K562 (cell line): ENCODE results near the gene STAU1. TPM values are rescaled to one million over a fixed set of nuclear protein-coding genes. Genes with fewer than 3 reads are reported as not detected.
A peak's percentile ranks its signal among the peaks of the same experiment; 100 is the strongest.
"Not testable (repeated sequence)": the region's sequence is repeated elsewhere in the genome, so short reads cannot be mapped to it uniquely, and the experiment has no call there.

Experiments used
- ATAC-seq: fragments of 200-7000 bp; cut with Tn5 transposase; 3 replicates; pipeline ENCODE4 v1.9.1; 2020; ENCODE audit warnings: moderate library complexity
- BruUV-seq: library from RNA; stranded (reverse); fragments of 400-500 nt; replicated peaks from 2 replicates; lab custom pipeline; 2021; lab: Mats Ljungman, UMichigan
- CTCF ChIA-PET: fragments of 300-600 bp; formaldehyde crosslinking; extraction: SDS; loops from one replicate; lab custom pipeline; 2021; ENCODE audit warnings: low intra/inter-chr PET ratio; lab: Yijun Ruan, JAX
- POLR2A ChIA-PET: fragments of 300-600, 350-650 bp; sonication (Branson Sonifier 250); formaldehyde crosslinking; extraction: SDS; loops from one replicate; lab custom pipeline; 2021; ENCODE audit warnings: antibody characterized with exemption, inconsistent platforms; lab: Yijun Ruan, JAX
- DNase-seq, 4 experiments: peaks; one replicate each; pipeline versions ENCODE4 v3.0.0 to v3.0.0-alpha.2; 2011 to 2018; ENCODE audit warnings: low spot score in 3 of 4, mixed read lengths in 3 of 4; ENCODE audit errors: extremely low read depth in 1 of 4
- FAIRE-seq: peaks from 2 replicates; lab custom pipeline; 2011; peaks lifted over from hg19 to GRCh38; lab: Jason Lieb, UNC
- H2AFZ ChIP-seq: 2 replicates; pipeline ENCODE4 v1.6.0; 2011; ENCODE audit warnings: low read depth, low read length, control low read depth, inconsistent platforms
- H3K27ac ChIP-seq: fragments of 200-600 bp; 3 replicates; pipeline ENCODE4 v1.8.0; 2011; ENCODE audit warnings: low read depth, mild to moderate bottlenecking, control low read depth, inconsistent platforms, low read length, moderate library complexity, mixed read lengths; ENCODE audit errors: extremely low read depth
- H3K27me3 ChIP-seq, 2 experiments: fragments of 300-600 bp in 1 of 2; 2 replicates in 1 of 2; 3 replicates in 1 of 2; pipeline versions ENCODE4 v1.6.0 to v1.8.0; 2011; ENCODE audit warnings: inconsistent platforms in 2 of 2, low read length in 2 of 2, mild to moderate bottlenecking in 1 of 2, mixed read lengths in 1 of 2, moderate library complexity in 1 of 2; ENCODE audit not compliant: control insufficient read depth in 2 of 2, insufficient read depth in 2 of 2
- H3K36me3 ChIP-seq: fragments of 300-600 bp; 3 replicates; pipeline ENCODE4 v1.8.0; 2011; ENCODE audit warnings: mild to moderate bottlenecking, low read length, inconsistent platforms; ENCODE audit not compliant: control insufficient read depth, insufficient read depth
- H3K4me1 ChIP-seq, 2 experiments: fragments of 200-600 bp in 1 of 2; replicated peaks in 1 of 2; 2 replicates in 1 of 2; 3 replicates in 1 of 2; pipeline versions ENCODE4 v1.5.1 to v1.8.0; 2011; ENCODE audit warnings: inconsistent platforms in 2 of 2, low read length in 2 of 2, mild to moderate bottlenecking in 1 of 2, mixed read lengths in 1 of 2, moderate library complexity in 1 of 2; ENCODE audit not compliant: control insufficient read depth in 2 of 2, insufficient read depth in 2 of 2
- H3K4me2 ChIP-seq: 2 replicates; pipeline ENCODE4 v1.6.1; 2011; ENCODE audit warnings: low read length, control low read depth, inconsistent platforms, mixed read lengths; ENCODE audit not compliant: insufficient read depth
- H3K4me3 ChIP-seq: fragments of 200-600 bp; sonication (generic), shearing (Covaris generic); 2 replicates; pipeline ENCODE4 v1.5.1; 2016; ENCODE audit warnings: control low read depth, inconsistent platforms
- H3K79me2 ChIP-seq: fragments of 200-600 bp; 3 replicates; pipeline ENCODE4 v1.8.0; 2011; ENCODE audit warnings: low read length, inconsistent platforms; ENCODE audit not compliant: control insufficient read depth, insufficient read depth
- H3K9ac ChIP-seq, 2 experiments: 2 replicates each; pipeline versions ENCODE4 v1.6.0 to v1.6.1; 2011; ENCODE audit warnings: low read depth in 2 of 2, low read length in 2 of 2, control low read depth in 1 of 2, inconsistent platforms in 1 of 2, mild to moderate bottlenecking in 1 of 2, mixed read lengths in 1 of 2; ENCODE audit not compliant: insufficient read depth in 1 of 2
- H3K9me1 ChIP-seq: one replicate; pipeline ENCODE4 v1.6.0; 2011; ENCODE audit warnings: inconsistent platforms, mild to moderate bottlenecking, low read length, moderate library complexity; ENCODE audit not compliant: control insufficient read depth, insufficient read depth
- H3K9me3 ChIP-seq: replicated peaks from 2 replicates; pipeline ENCODE4 v1.5.1; 2011; ENCODE audit warnings: low read depth, low read length, inconsistent platforms; ENCODE audit not compliant: control insufficient read depth, insufficient read depth
- H4K20me1 ChIP-seq: replicated peaks from 2 replicates; pipeline ENCODE4 v1.6.1; 2011; ENCODE audit warnings: low read length, inconsistent platforms, mixed read lengths; ENCODE audit not compliant: control insufficient read depth, insufficient read depth
- DMBX1 ChIP-seq: fragments of 250-450 bp; sonication (Bioruptor Pico); IDR thresholded peaks from 2 replicates; pipeline ENCODE4 v1.8.0; 2022; ENCODE audit warnings: inconsistent platforms, mild to moderate bottlenecking, moderate library complexity, borderline replicate concordance
- POLR2A ChIP-seq: fragments of 450-650 bp; conservative IDR thresholded peaks from 2 replicates; pipeline ENCODE4 v1.6.1; 2016
- SUPT5H ChIP-seq: fragments of 450-650 bp; IDR thresholded peaks from 2 replicates; pipeline ENCODE4 v1.6.1; 2016
- WGBS: fragments of 100-300 bp; shearing (Covaris generic); methylation state at CpG from one replicate; pipeline ENCODE4 v1.1.6; 2016; ENCODE audit warnings: low coverage, mixed read lengths; ENCODE audit not compliant: insufficient coverage; ENCODE audit errors: missing lambda C conversion rate; 5-methylcytosine and 5-hydroxymethylcytosine counted together
- in situ Hi-C: fragments of 300-500 bp; cut with MboI; formaldehyde crosslinking; loops from 4 replicates; pipeline ENCODE4 v1.15.0; 2018; ENCODE audit warnings: inconsistent platforms, mixed read lengths
- intact Hi-C: fragments of 100-400 bp; cut with micrococcal nuclease; formaldehyde crosslinking; loops from 2 replicates; pipeline ENCODE4 v1.14.2; 2022
- polyA plus RNA-seq, 8 experiments: library from polyadenylated mRNA; depleted of rRNA in 4 of 8; stranded (reverse) in 5 of 8; unstranded in 3 of 8; fragments of >200 nt; fragmentation: Nextera tagmentation in 2 of 8; fragmentation: Illumina TruSeq in 1 of 8; extraction: Ambion mirVana in 2 of 8; extraction: Trizol in 1 of 8; gene quantifications; 2 replicates each; pipeline versions ENCODE4 v1.2.1 to v1.2.3, GENCODE V29; 2011 to 2014; ENCODE audit warnings: inconsistent platforms in 1 of 8, missing spikeins in 1 of 8
- total RNA-seq, 7 experiments: library from RNA; depleted of rRNA in 6 of 7; stranded (reverse); fragments of >200 nt in 6 of 7; fragmentation: Illumina TruSeq in 2 of 7; extraction: Trizol in 2 of 7; gene quantifications; 2 replicates each; pipeline versions ENCODE4 v1.2.1 to v1.2.3, GENCODE V29; 2011 to 2021; ENCODE audit warnings: low replicate concordance in 1 of 7

The STAU1 gene
- total and polyA plus RNA-seq, 9 of the 15 experiments (the other 6 are each of a cell fraction or from before 2014, with no cell fraction given): 18.0 to 106 (median 50.6) TPM

- ATAC-seq (no peak), DNase-seq (no peak), FAIRE-seq (no peak)
- ChIA-PET CTCF (no interaction called here), POLR2A (interaction anchor here (0.8 kb wide), 1 partner anchor 26 kb away, joined by 3 read pairs; no protein-coding TSS in a partner anchor)
- Histone ChIP-seq H2AFZ (no peak overlapping the region), H3K4me2 (no peak overlapping the region), H3K4me1 (no peaks in the 10 kb centered on the region), H3K36me3 (peaks cover 98% of the 10 kb centered on the region), H3K27ac (no peak overlapping the region), H3K9me1 (no peaks in the 10 kb centered on the region), H3K4me3 (no peak overlapping the region), H3K9ac (no peak overlapping the region)
- intact Hi-C loops: loop anchor here (10.0 kb wide), 1 partner anchor 106 kb away; no protein-coding TSS in a partner anchor
- WGBS: over 99% methylated on average over 8 of the region's 8 CpGs
- TF ChIP-seq POLR2A: 0 out of 2 replicates have a peak, but pooled peaks have one; percentile 30
- TF ChIP-seq SUPT5H: 0 out of 2 replicates have a peak, but pooled peaks have one; percentile 26
- no peak for TF ChIP-seq DMBX1 (CRISPR knock-in tag)
- TF ChIP-seq, all 486 proteins: peak for 2
- Histone ChIP-seq H3K79me2 (no peaks in the 10 kb centered on the region; the same call in 1 of the 3 replicates), H4K20me1 (no peaks in the 10 kb centered on the region), H3K27me3 (no peaks in the 10 kb centered on the region), H3K9me3 (no peaks in the 10 kb centered on the region)
- in situ Hi-C loops: no loop called here
- BruUV-seq: no TSS peak
These were observed 97.0 kb downstream of the STAU1 start for GRCh38 chr20:49091104-49091503.

- H3K9me1 ChIP-seq, POLR2A ChIA-PET, CTCF ChIA-PET, H4K20me1 ChIP-seq, H3K9ac ChIP-seq, H3K9me3 ChIP-seq, H3K79me2 ChIP-seq, H3K27ac ChIP-seq, FAIRE-seq, BruUV-seq, H3K4me1 ChIP-seq, in situ Hi-C loops, intact Hi-C loops, H3K4me3 ChIP-seq, H3K4me2 ChIP-seq, H3K27me3 ChIP-seq, ATAC-seq, H2AFZ ChIP-seq, DNase-seq: not testable (repeated sequence)
- peaks cover 95% of the 10 kb centered on the region for H3K36me3 ChIP-seq
- 95% methylated on average over 12 of the region's 12 CpGs for whole genome bisulfite sequencing
These were observed 105.8 kb downstream of the STAU1 start for GRCh38 chr20:49082295-49082694.
